Bronchus fibroblast of lung (primary cell): Measurements from ENCODE around the gene SPOCK2. TPM values are rescaled to one million over a fixed set of nuclear protein-coding genes. Genes with fewer than 3 reads are reported as not detected.

ENCODE experiments used
- total RNA-seq: library from RNA; depleted of rRNA; stranded (reverse); fragments of >200 nt; gene quantifications from 2 replicates; pipeline ENCODE4 v1.2.3, GENCODE V29; 2015

SPOCK2 gene, protein sequence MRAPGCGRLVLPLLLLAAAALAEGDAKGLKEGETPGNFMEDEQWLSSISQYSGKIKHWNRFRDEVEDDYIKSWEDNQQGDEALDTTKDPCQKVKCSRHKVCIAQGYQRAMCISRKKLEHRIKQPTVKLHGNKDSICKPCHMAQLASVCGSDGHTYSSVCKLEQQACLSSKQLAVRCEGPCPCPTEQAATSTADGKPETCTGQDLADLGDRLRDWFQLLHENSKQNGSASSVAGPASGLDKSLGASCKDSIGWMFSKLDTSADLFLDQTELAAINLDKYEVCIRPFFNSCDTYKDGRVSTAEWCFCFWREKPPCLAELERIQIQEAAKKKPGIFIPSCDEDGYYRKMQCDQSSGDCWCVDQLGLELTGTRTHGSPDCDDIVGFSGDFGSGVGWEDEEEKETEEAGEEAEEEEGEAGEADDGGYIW
- 0.15 and 0.34 TPM in 2 replicates for total RNA-seq

DNA sequence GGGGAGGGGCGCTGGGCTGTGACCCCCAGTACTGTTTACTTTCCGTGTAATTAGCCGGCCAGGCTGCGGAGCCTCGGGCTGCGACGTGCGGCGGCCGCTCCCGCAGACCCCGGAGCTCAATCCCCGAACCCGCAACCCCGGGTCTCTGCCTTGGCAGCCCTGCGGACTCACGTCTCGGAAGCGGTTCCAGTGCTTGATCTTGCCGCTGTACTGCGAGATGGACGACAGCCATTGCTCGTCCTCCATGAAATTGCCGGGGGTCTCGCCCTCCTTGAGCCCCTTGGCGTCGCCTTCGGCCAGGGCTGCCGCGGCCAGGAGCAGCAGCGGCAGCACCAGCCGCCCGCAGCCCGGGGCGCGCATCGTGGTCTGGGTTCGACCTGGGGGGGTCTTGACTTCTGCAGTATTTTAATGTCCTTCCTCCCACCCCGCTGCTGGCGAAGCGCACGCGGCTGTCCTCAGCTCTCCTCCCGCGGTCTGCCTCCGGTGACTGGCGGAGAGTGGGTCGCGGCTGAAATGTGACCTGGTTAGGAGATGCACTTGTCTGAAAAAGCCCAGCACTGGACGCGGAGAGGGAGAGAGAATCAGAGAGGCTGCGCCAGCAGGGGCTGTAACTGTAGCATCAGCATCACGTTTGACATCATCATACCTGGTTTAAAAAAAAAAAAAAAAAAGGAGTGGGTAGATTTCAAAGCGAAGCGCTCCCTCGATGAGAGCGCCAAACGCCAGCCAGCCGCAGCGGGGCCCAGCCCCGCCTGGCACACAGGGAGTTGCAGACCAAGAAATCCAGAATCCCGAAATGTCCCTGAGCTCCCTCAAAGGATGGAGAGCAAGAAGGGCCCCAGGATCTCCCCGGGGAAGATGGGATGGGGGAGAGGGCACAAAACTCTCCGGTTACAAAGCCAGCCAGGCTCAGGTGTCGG, at the start of gene SPOCK2:
Gene SPOCK2 (minus strand): TSS at position 583 of the 920 bp plus-strand sequence. CDS start 223 bp downstream, at position 360.

Other genes starting within 250 kb of the SPOCK2 start
- gene PSAP, start 237.3 kb downstream of the SPOCK2 start, total RNA-seq: 315 and 328 TPM in 2 replicates
- gene CHST3, start 124.2 kb downstream of the SPOCK2 start, total RNA-seq: 15.2 and 17.1 TPM in 2 replicates
- gene ANAPC16, start 127.5 kb upstream of the SPOCK2 start, total RNA-seq: 55.9 and 56.8 TPM in 2 replicates
- 28.4 and 31.1 TPM in 2 replicates for gene ASCC1, start 127.7 kb upstream of the SPOCK2 start, total RNA-seq
- 359 and 421 TPM in 2 replicates for gene DDIT4, start 185.4 kb upstream of the SPOCK2 start, total RNA-seq